WTC11 (cell line): ENCODE results near the gene UBR4. TPM values are rescaled to one million over a fixed set of nuclear protein-coding genes. Genes with fewer than 3 reads are reported as not detected.

ENCODE experiments used
- ATAC-seq: fragments of 200-7000 bp; cut with Tn5 transposase; 2 replicates; pipeline ENCODE4 v1.10.0; 2021; ENCODE audit warnings: mild to moderate bottlenecking, moderate library complexity
- CTCF ChIA-PET: fragments of 300-600 bp; sonication (Branson Sonifier 250); formaldehyde crosslinking; loops from one replicate; lab custom pipeline; 2021; ENCODE audit warnings: antibody characterized with exemption; lab: Charles Lee
- POLR2A ChIA-PET: fragments of 350-600 bp; sonication (Branson Sonifier 250); formaldehyde crosslinking; loops from one replicate; lab custom pipeline; 2021; ENCODE audit warnings: antibody characterized with exemption; lab: Charles Lee
- DNase-seq: peaks from one replicate; pipeline ENCODE4 v3.0.0; 2021; ENCODE audit warnings: low spot score
- H3K27ac Mint-ChIP-seq: 2 replicates; pipeline ENCODE4 v1.8.0; 2021; ENCODE audit warnings: mixed read lengths
- H3K27me3 Mint-ChIP-seq: 2 replicates; pipeline ENCODE4 v1.8.0; 2021; ENCODE audit warnings: low read depth, mild to moderate bottlenecking, moderate library complexity, mixed read lengths
- H3K36me3 Mint-ChIP-seq: 2 replicates; pipeline ENCODE4 v1.8.0; 2021; ENCODE audit warnings: mixed read lengths
- H3K4me1 Mint-ChIP-seq: 2 replicates; pipeline ENCODE4 v1.8.0; 2022; ENCODE audit warnings: mixed read lengths
- H3K4me3 Mint-ChIP-seq: 2 replicates; pipeline ENCODE4 v1.8.0; 2021; ENCODE audit warnings: mild to moderate bottlenecking, moderate library complexity, mixed read lengths
- H3K9me3 Mint-ChIP-seq: 2 replicates; pipeline ENCODE4 v1.8.0; 2021; ENCODE audit warnings: mixed read lengths
- ATF6 ChIP-seq: sonication (generic); formaldehyde crosslinking; IDR thresholded peaks from 2 replicates; pipeline ENCODE4 v1.8.1; 2023; ENCODE audit warnings: mild to moderate bottlenecking, missing genetic modification reagents
- CDX4 ChIP-seq: fragments of 250-450 bp; sonication (Bioruptor Pico); IDR thresholded peaks from 2 replicates; pipeline ENCODE4 v1.9.0; 2021; ENCODE audit warnings: moderate library complexity, mild to moderate bottlenecking, inconsistent platforms, borderline replicate concordance
- ESRRA ChIP-seq: sonication (generic); formaldehyde crosslinking; IDR thresholded peaks from 2 replicates; pipeline ENCODE4 v1.8.1; 2022; ENCODE audit warnings: mild to moderate bottlenecking, missing genetic modification reagents, borderline replicate concordance
- GRHL2 ChIP-seq: fragments of 250-450 bp; sonication (Bioruptor Pico); IDR thresholded peaks from 2 replicates; pipeline ENCODE4 v1.8.0; 2022; ENCODE audit warnings: mild to moderate bottlenecking, moderate library complexity; ENCODE audit not compliant: insufficient replicate concordance, severe bottlenecking
- HMGXB4 ChIP-seq: sonication (generic); formaldehyde crosslinking; IDR thresholded peaks from 2 replicates; pipeline ENCODE4 v1.8.1; 2023; ENCODE audit warnings: mild to moderate bottlenecking, moderate library complexity, missing genetic modification reagents
- KAT7 ChIP-seq: sonication (generic); formaldehyde crosslinking; IDR thresholded peaks from 2 replicates; pipeline ENCODE4 v1.8.1; 2023; ENCODE audit warnings: missing genetic modification reagents, mild to moderate bottlenecking, borderline replicate concordance
- MXD4 ChIP-seq: fragments of 250-450 bp; sonication (Bioruptor Pico); IDR thresholded peaks from 2 replicates; pipeline ENCODE4 v1.8.0; 2021; ENCODE audit warnings: mild to moderate bottlenecking, moderate library complexity, borderline replicate concordance
- NFATC4 ChIP-seq: fragments of 250-450 bp; sonication (Bioruptor Pico); IDR thresholded peaks from 2 replicates; pipeline ENCODE4 v1.9.0; 2021; ENCODE audit warnings: mild to moderate bottlenecking
- NFYB ChIP-seq: sonication (generic); formaldehyde crosslinking; conservative IDR thresholded peaks from 2 replicates; pipeline ENCODE4 v1.8.0; 2022; ENCODE audit warnings: low read depth, missing genetic modification reagents
- PRDM15 ChIP-seq: sonication (generic); formaldehyde crosslinking; IDR thresholded peaks from 2 replicates; pipeline ENCODE4 v1.8.0; 2022; ENCODE audit warnings: missing genetic modification reagents
- SOX15 ChIP-seq: fragments of 250-450 bp; sonication (Bioruptor Pico); IDR thresholded peaks from 2 replicates; pipeline ENCODE4 v1.9.0; 2021; ENCODE audit warnings: mild to moderate bottlenecking
- USF1 ChIP-seq: sonication (generic); formaldehyde crosslinking; IDR thresholded peaks from 2 replicates; pipeline ENCODE4 v1.8.0; 2022; ENCODE audit warnings: mild to moderate bottlenecking, missing genetic modification reagents
- ZNF121 ChIP-seq: sonication (generic); formaldehyde crosslinking; IDR thresholded peaks from 2 replicates; pipeline ENCODE4 v1.8.0; 2023; ENCODE audit warnings: missing genetic modification reagents
- ZNF219 ChIP-seq: sonication (generic); formaldehyde crosslinking; IDR thresholded peaks from 2 replicates; pipeline ENCODE4 v1.8.0; 2023; ENCODE audit warnings: missing genetic modification reagents, mild to moderate bottlenecking, borderline replicate concordance
- total RNA-seq: library from RNA; stranded (reverse); gene quantifications from 3 replicates; pipeline ENCODE4 v1.2.3, GENCODE V29; 2021

UBR4 gene
- total RNA-seq, 1 experiment from 2014 or later = 179 TPM

- no peaks in the 10 kb centered on the region for H3K27me3 Mint-ChIP-seq
- CTCF ChIA-PET = interaction anchor here (1.0 to 5.6 kb wide), 3 partner anchors 18 to 139 kb away, joined by 4 to 36 read pairs (median 14); no protein-coding TSS in a partner anchor
- H3K4me3 Mint-ChIP-seq = no peak overlapping the region
- POLR2A ChIA-PET = no interaction called here
- DNase-seq = no peak
- no peak for TF ChIP-seq PRDM15 (CRISPR knock-in tag)
- no peak for TF ChIP-seq NFATC4 (CRISPR knock-in tag)
- no peak for TF ChIP-seq CDX4 (CRISPR knock-in tag)
- no peak for TF ChIP-seq ZNF121 (CRISPR knock-in tag)
- no peak for TF ChIP-seq ATF6 (CRISPR knock-in tag)
- TF ChIP-seq SOX15 (CRISPR knock-in tag) = no peak
- no peak for TF ChIP-seq ZNF219 (CRISPR knock-in tag)
- TF ChIP-seq MXD4 = no peak
- TF ChIP-seq ESRRA = no peak
- TF ChIP-seq NFYB (CRISPR knock-in tag) = no peak
- no peak for TF ChIP-seq USF1 (CRISPR knock-in tag)
- TF ChIP-seq KAT7 (CRISPR knock-in tag) = no peak
- TF ChIP-seq GRHL2 (CRISPR knock-in tag) = no peak
- no peak for TF ChIP-seq HMGXB4 (CRISPR knock-in tag)
- TF ChIP-seq, all 79 proteins: peak for 0
- no peaks in the 10 kb centered on the region for H3K36me3 Mint-ChIP-seq
- ATAC-seq = no peak
- peaks cover 10% of the 10 kb centered on the region for H3K4me1 Mint-ChIP-seq
- H3K27ac Mint-ChIP-seq = no peak overlapping the region; the same call in 1 of the 2 replicates
- no peaks in the 10 kb centered on the region for H3K9me3 Mint-ChIP-seq
These were observed 163.9 kb downstream of the UBR4 start for GRCh38 chr1:19045898-19046880.
